ENCODE data around the gene PAIP2B. TPM values are rescaled to one million over a fixed set of nuclear protein-coding genes. Genes with fewer than 3 reads are reported as not detected.

The PAIP2B gene
- total RNA-seq, 1 donor from 2014 or later = 0.74 TPM

GRCh38 chr2:71154279-71154678 lies 72.6 kb downstream of the PAIP2B start:
- intact Hi-C loops (cut with micrococcal nuclease) = loop anchor here (10.0 kb wide), 1 partner anchor 141 kb away; no protein-coding TSS in a partner anchor

- intact Hi-C loops (cut with micrococcal nuclease) = loop anchor here (10.0 kb wide), 1 partner anchor 141 kb away; no protein-coding TSS in a partner anchor
Observed at GRCh38 chr2:71153585-71154224, 73.2 kb downstream of the PAIP2B start.

GRCh38 chr2:71151620-71152019 lies 75.3 kb downstream of the PAIP2B start:
- intact Hi-C loops (cut with micrococcal nuclease) = loop anchor here (10.0 kb wide), 1 partner anchor 143 kb away; no protein-coding TSS in a partner anchor

GRCh38 chr2:71150082-71150816 lies 76.7 kb downstream of the PAIP2B start:
- intact Hi-C loops (cut with micrococcal nuclease) = loop anchor here (10.0 kb wide), 1 partner anchor 145 kb away; no protein-coding TSS in a partner anchor

- intact Hi-C loops (cut with micrococcal nuclease) = no loop called here
Observed at GRCh38 chr2:71148506-71149063, 78.3 kb downstream of the PAIP2B start.

- intact Hi-C loops (cut with micrococcal nuclease) = no loop called here
Observed at GRCh38 chr2:71143782-71144181, 83.1 kb downstream of the PAIP2B start.

- intact Hi-C loops (cut with micrococcal nuclease) = loop anchor here (10.0 kb wide), 1 partner anchor 841 kb away; the partner anchor contains the start of gene SNRPG
Observed at GRCh38 chr2:71136174-71136573, 90.7 kb downstream of the PAIP2B start.

GRCh38 chr2:71133603-71134002 lies 93.3 kb downstream of the PAIP2B start:
- intact Hi-C loops (cut with micrococcal nuclease) = loop anchor here (5.0 to 10.0 kb wide), 4 partner anchors 156 to 886 kb away; partner anchors contain the start of genes ANKRD53, SNRPG and TIA1

Other genes starting within 250 kb of the PAIP2B start
- gene ANKRD53, start 248.5 kb downstream of the PAIP2B start, total RNA-seq = not detected in 2 replicates
- gene TEX261, start 232.2 kb downstream of the PAIP2B start, total RNA-seq = 61.6 and 63.6 TPM in 2 replicates
- gene NAGK, start 158.5 kb downstream of the PAIP2B start, total RNA-seq = 145 and 162 TPM in 2 replicates
- 16.3 and 17.4 TPM in 2 replicates for gene MCEE, start 96.9 kb downstream of the PAIP2B start, total RNA-seq
- 42.5 and 43.5 TPM in 2 replicates for gene MPHOSPH10, start 96.5 kb downstream of the PAIP2B start, total RNA-seq
- 99.9 and 104 TPM in 2 replicates for gene ZNF638, start 104.7 kb upstream of the PAIP2B start, total RNA-seq
- 0.12 and 0.17 TPM in 2 replicates for gene DYSF, start 226.5 kb upstream of the PAIP2B start, total RNA-seq